Measurements from ENCODE around the gene C1orf21.

The C1orf21 gene

DNA sequence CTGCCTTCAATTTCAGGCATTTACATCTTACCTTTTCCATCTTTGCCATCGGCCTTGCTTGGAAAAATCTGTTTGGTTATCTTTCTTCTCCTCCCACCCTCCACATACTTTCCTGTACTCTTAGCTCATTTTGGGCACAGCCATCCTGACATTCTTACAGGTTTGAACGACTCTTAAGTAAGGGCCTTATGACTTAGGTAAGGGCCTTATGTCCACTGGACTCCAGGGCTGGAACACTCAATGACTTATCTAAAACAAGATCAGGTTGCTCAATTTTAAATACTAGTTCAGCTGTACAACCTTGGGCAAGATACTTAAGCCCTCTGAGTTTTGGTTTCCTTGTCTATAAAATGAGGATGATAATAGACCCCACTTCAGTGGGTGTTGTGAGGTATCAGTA is 40.9 kb downstream of the C1orf21 start:
- Mint-ChIP-seq H3K36me3 (ENCODE audit: low read depth) (no peaks in the 10 kb centered on the region), H3K27ac (no peak overlapping the region), H3K27me3 (ENCODE audit: low read depth) (no peaks in the 10 kb centered on the region), H3K9me3 (no peaks in the 10 kb centered on the region), H3K4me3 (no peak overlapping the region), H3K4me1 (ENCODE audit: low read depth) (no peaks in the 10 kb centered on the region)
- DNase-seq (ENCODE audit: low spot score), result no peak

DNA sequence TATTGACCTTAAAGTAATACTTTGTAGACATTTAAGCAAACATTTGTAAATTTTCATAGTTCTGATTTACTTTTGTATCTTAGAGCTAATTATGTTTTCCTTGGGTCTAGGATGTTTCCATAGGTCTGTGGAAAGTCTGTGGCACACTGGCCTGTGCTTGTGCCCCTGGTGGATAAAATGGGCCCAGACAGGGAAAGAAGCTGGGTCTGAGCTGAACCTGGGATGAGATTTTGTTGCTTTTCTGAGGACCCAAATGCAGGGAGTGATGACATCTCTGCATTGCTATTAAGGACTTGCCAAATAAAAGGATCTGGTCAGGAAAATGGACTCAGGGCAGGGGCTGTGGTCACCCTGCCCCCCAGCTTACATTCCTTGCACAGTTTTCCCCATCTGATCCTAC is 41.8 kb downstream of the C1orf21 start:
- no peak overlapping the region for H3K27ac Mint-ChIP-seq
- H3K4me3 Mint-ChIP-seq, result no peak overlapping the region
- H3K4me1 Mint-ChIP-seq (ENCODE audit: low read depth), result no peaks in the 10 kb centered on the region
- H3K9me3 Mint-ChIP-seq, result no peaks in the 10 kb centered on the region
- H3K27me3 Mint-ChIP-seq (ENCODE audit: low read depth), result no peaks in the 10 kb centered on the region
- H3K36me3 Mint-ChIP-seq (ENCODE audit: low read depth), result no peaks in the 10 kb centered on the region
- DNase-seq (ENCODE audit: low spot score), result no peak

DNA sequence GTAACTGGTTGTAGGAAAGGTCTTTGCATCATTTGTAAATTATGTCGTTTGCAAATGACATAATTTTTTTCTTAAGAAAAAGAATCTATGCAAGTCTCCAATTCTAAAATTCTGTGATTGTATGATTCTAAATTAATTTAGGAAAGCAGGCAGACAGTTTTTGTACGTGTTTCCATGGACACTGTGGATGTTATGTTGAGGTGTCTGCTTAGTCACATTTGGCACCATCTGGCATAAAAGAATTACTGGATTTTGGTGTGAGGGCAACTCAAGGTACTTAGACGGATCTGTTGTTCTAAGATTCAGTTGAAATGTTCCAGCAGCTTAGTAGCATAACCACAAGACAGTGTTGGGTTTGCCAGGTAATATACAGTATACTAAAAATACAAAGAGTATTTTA is 42.5 kb downstream of the C1orf21 start:
- H3K27me3 Mint-ChIP-seq (ENCODE audit: low read depth), result no peaks in the 10 kb centered on the region
- H3K27ac Mint-ChIP-seq, result no peak overlapping the region
- no peaks in the 10 kb centered on the region for H3K4me1 Mint-ChIP-seq (ENCODE audit: low read depth)
- H3K9me3 Mint-ChIP-seq, result no peaks in the 10 kb centered on the region
- no peak for DNase-seq (ENCODE audit: low spot score)
- H3K36me3 Mint-ChIP-seq (ENCODE audit: low read depth), result no peaks in the 10 kb centered on the region
- no peak overlapping the region for H3K4me3 Mint-ChIP-seq

DNA sequence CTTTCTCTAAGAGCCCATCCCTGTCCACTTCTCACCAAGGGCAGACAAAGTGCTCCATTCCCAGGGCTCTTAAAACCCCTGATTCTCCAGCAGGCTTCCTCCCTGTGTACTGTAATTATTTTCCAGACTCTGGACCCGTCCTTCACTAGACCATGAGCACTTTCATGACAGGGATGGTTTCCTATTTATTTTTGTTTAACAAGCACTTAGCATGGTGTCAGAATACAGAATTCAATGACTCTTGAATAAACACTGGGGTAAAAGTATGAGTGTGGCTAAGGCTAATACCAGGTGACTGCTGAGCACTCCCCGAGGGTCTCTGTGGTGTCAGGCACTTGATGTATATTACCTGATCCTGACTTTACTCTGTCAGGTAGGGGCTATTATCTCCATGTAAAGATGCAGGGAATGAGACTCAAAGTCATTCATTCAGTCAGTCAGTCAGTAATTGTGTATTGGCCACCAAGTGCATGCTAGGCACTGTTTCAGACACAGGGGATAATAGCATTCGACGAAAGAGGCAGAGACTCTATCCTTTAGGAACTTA is 47.2 kb downstream of the C1orf21 start:
- no peaks in the 10 kb centered on the region for H3K9me3 Mint-ChIP-seq
- DNase-seq (ENCODE audit: low spot score), result no peak

DNA sequence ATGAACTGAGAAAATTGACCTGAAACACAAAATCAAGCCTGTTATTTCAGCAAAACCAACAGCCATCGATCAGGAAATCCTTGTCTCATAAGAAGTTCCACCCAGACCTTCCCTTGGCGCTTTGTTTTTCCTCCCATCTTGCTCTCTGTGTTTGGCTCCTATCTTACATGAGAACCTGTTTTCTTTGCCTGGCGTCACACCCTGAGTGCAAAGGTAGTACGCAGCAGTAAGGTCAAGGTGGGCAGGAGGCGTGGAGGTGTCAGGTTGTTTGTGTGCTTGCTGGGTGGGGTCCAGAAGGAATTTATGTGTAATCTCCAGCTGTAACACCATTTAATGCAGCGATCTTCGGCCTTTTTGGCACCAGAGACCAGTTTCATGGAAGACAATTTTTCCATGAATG is 50.5 kb downstream of the C1orf21 start:
- H3K27ac Mint-ChIP-seq, result no peak overlapping the region
- DNase-seq (ENCODE audit: low spot score), result no peak
- no peaks in the 10 kb centered on the region for H3K36me3 Mint-ChIP-seq (ENCODE audit: low read depth)
- H3K27me3 Mint-ChIP-seq (ENCODE audit: low read depth), result no peaks in the 10 kb centered on the region
- no peak overlapping the region for H3K4me3 Mint-ChIP-seq
- H3K4me1 Mint-ChIP-seq (ENCODE audit: low read depth), result no peaks in the 10 kb centered on the region
- no peaks in the 10 kb centered on the region for H3K9me3 Mint-ChIP-seq

More for the DNA sequence above, 47.2 kb downstream of the C1orf21 start:
- Mint-ChIP-seq H3K4me3 (no peak overlapping the region), H3K27me3 (ENCODE audit: low read depth) (no peaks in the 10 kb centered on the region), H3K36me3 (ENCODE audit: low read depth) (no peaks in the 10 kb centered on the region), H3K27ac (no peak overlapping the region), H3K4me1 (ENCODE audit: low read depth) (no peaks in the 10 kb centered on the region)

DNA sequence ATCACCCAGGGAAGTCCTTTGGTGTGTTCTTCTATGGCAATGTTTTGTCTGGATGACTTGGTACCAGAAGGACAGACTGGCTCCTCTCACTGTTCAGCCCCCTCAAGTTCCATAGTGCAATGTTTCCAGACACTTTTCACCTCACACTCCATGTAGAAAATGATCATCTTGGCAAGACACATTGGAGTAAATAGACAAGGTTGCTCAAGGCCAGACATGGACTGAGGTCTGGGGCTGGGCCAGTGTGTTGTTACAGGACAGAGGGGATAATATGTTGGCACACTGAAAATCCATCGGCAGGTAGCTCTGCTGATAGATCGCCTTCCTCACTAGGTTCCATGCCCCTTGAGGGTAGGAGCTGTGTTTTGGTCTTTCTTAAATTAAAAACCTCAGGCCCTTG is 51.5 kb downstream of the C1orf21 start:
- no peaks in the 10 kb centered on the region for H3K4me1 Mint-ChIP-seq (ENCODE audit: low read depth)
- no peaks in the 10 kb centered on the region for H3K36me3 Mint-ChIP-seq (ENCODE audit: low read depth)
- no peaks in the 10 kb centered on the region for H3K27me3 Mint-ChIP-seq (ENCODE audit: low read depth)
- H3K27ac Mint-ChIP-seq, result no peak overlapping the region
- no peak for DNase-seq (ENCODE audit: low spot score)
- H3K9me3 Mint-ChIP-seq, result no peaks in the 10 kb centered on the region
- H3K4me3 Mint-ChIP-seq, result no peak overlapping the region

DNA sequence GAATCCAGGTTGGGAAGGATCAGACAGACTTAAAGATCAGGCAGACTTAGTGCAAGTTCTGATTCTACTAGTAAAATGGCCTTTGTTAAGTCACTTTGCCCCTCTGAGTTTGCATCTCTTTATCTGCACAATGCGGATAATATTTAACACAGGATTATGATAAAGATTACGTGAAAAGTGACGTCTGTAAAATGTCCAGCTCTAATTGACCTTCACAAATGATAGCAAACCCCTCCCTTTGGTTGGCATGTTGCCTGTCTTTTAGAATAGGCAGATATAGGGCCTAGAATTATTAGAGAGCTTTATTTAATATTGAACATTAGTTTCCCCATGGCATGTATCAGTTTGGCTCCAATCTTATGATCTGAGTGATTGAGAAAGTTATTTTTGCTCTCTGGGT is 55.4 kb downstream of the C1orf21 start:
- Mint-ChIP-seq H3K36me3 (ENCODE audit: low read depth) (no peaks in the 10 kb centered on the region), H3K4me1 (ENCODE audit: low read depth) (no peaks in the 10 kb centered on the region), H3K9me3 (no peaks in the 10 kb centered on the region), H3K4me3 (no peak overlapping the region), H3K27me3 (ENCODE audit: low read depth) (no peaks in the 10 kb centered on the region), H3K27ac (no peak overlapping the region)
- DNase-seq (ENCODE audit: low spot score), result no peak

DNA sequence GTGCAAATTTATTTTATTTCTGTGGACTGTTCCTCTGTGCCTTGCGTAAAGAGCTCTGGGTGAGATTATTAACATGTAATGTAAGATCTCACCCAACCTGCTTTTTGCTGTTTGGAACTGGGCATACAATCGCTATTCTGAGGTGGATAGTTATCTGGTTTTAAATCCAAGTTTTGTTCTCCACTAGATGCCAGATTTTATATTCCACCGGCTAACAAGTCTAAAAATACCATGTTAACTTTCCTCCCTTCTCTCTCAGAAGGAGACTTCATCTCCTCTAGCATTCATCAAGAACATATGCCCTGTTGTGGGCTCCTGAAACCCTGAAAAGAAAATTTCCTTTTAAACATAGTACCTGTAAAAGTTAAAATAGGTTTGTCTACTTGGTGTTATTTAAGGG is 56.4 kb downstream of the C1orf21 start:
- Mint-ChIP-seq H3K4me1 (ENCODE audit: low read depth) (no peaks in the 10 kb centered on the region), H3K27me3 (ENCODE audit: low read depth) (no peaks in the 10 kb centered on the region), H3K27ac (no peak overlapping the region), H3K36me3 (ENCODE audit: low read depth) (no peaks in the 10 kb centered on the region), H3K9me3 (no peaks in the 10 kb centered on the region), H3K4me3 (no peak overlapping the region)
- DNase-seq (ENCODE audit: low spot score), result no peak

DNA sequence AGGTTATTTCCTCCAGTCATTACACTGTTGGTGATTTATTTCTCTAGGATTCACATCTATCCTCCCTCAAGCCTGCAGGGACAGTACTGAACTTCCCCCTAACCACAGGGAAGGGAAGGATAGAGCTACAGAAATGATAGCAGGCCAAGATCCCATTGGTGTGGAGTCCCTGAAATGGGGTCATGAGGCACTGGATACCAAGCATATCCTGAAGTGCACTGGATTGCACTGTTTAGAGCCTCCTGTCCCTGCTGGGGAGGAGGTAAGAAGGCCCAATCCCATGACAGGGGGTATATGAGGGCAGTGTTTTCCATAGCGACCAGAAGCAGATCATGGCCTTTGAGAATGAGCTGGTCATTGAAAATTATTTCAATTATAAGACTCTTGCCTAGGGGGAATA is 56.8 kb downstream of the C1orf21 start:
- Mint-ChIP-seq H3K27ac (no peak overlapping the region), H3K4me3 (no peak overlapping the region)

DNA sequence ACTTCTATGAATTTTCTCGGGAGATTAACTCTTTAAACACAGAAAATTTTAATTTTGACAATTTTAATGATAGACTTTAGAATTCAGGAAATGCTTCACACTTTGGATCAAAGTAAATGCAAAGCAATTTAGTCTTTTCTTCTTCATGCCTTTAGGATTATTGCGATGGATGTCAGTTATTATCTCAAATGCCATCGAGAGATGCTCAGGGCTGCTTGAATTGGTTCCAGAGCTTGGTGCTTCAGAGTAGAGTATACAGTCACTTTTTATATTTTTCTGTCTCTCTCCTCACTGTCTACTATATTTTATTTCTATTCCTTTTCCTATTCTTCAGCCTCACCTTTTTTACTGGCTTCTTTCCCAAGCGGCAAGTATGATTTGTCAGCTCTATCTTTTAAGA is 59.2 kb downstream of the C1orf21 start:
- Mint-ChIP-seq H3K9me3 (no peaks in the 10 kb centered on the region), H3K4me3 (no peak overlapping the region), H3K27me3 (ENCODE audit: low read depth) (no peaks in the 10 kb centered on the region), H3K4me1 (ENCODE audit: low read depth) (no peaks in the 10 kb centered on the region), H3K36me3 (ENCODE audit: low read depth) (no peaks in the 10 kb centered on the region), H3K27ac (no peak overlapping the region)
- no peak for DNase-seq (ENCODE audit: low spot score)

More for the DNA sequence above, 56.8 kb downstream of the C1orf21 start:
- no peaks in the 10 kb centered on the region for H3K36me3 Mint-ChIP-seq (ENCODE audit: low read depth)
- no peak for DNase-seq (ENCODE audit: low spot score)
- no peaks in the 10 kb centered on the region for H3K27me3 Mint-ChIP-seq (ENCODE audit: low read depth)
- H3K9me3 Mint-ChIP-seq, result no peaks in the 10 kb centered on the region
- no peaks in the 10 kb centered on the region for H3K4me1 Mint-ChIP-seq (ENCODE audit: low read depth)

DNA sequence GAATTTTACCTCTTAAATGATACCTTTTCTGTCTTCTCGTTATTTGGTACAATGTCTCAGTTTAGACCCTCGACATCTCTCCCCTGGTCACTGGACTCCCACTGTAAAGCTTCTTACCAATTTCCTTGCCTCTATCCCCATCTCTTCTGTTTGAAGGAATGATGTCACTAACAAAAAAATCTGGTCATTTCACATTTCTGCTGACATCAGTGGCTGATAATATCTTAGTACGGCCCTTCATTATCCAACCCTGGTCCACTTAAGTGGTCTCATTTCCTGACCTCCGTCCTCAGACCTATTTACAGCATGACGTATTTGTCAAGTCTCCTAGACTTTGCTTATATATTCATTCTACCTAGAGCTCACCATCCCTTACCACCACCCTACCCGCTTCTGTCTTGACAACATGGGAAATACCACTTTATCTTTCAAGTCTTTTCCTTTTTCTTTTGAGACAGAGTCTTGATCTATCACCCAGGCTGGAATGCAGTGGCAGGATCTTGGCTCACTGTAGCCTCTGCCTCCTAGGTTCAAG is 60.9 kb downstream of the C1orf21 start:
- Mint-ChIP-seq H3K36me3 (ENCODE audit: low read depth) (no peaks in the 10 kb centered on the region), H3K4me1 (ENCODE audit: low read depth) (no peaks in the 10 kb centered on the region), H3K4me3 (no peak overlapping the region), H3K9me3 (no peaks in the 10 kb centered on the region), H3K27ac (no peak overlapping the region), H3K27me3 (ENCODE audit: low read depth) (no peaks in the 10 kb centered on the region)
- no peak for DNase-seq (ENCODE audit: low spot score)

DNA sequence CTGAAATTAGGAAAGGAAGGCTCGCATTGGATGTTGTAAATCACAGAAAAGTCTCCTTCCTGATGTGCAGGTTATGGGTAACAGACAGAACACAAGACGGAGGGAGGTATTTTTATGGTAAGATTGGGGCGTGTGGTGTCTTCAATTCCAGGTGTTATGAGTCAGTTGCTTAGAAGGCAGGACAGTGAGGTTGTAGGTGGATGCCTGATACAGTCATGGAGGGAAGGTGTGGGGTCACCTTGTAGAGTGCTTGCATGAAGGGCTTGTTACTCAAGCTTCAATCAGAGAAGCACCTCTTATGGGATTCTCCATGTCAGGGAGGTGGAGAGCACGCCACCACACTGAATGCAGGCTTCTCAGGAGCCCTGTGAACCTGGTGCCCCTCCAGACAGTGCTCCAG is 63.1 kb downstream of the C1orf21 start:
- no peak for DNase-seq (ENCODE audit: low spot score)
- H3K27me3 Mint-ChIP-seq (ENCODE audit: low read depth), result peaks cover 3% of the 10 kb centered on the region
- H3K4me1 Mint-ChIP-seq (ENCODE audit: low read depth), result no peaks in the 10 kb centered on the region
- no peak overlapping the region for H3K27ac Mint-ChIP-seq
- H3K36me3 Mint-ChIP-seq (ENCODE audit: low read depth), result no peaks in the 10 kb centered on the region
- H3K9me3 Mint-ChIP-seq, result no peaks in the 10 kb centered on the region
- H3K4me3 Mint-ChIP-seq, result no peak overlapping the region

DNA sequence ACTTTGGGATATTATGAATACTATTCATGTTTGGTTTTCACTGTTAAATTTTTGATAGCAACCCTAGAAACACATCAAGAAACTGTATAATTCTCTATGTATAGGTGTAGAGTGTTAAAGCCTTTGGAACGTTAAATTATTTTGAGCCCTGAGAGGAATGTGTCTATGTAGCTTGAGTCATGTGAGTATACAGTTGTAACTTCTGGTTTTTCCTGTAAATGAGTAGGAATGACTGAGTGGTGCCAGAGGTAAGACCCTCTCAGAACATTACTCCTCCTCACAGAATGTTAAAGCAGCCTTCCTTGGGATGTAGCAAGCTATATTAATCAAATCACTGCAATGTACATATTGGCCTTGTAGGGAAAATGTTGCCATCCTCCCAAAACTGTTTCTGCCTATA is 69.0 kb downstream of the C1orf21 start:
- DNase-seq (ENCODE audit: low spot score), result no peak
- Mint-ChIP-seq H3K4me3 (no peak overlapping the region), H3K36me3 (ENCODE audit: low read depth) (no peaks in the 10 kb centered on the region), H3K4me1 (ENCODE audit: low read depth) (no peaks in the 10 kb centered on the region), H3K27me3 (ENCODE audit: low read depth) (peaks cover 3% of the 10 kb centered on the region), H3K27ac (no peak overlapping the region), H3K9me3 (no peaks in the 10 kb centered on the region)

DNA sequence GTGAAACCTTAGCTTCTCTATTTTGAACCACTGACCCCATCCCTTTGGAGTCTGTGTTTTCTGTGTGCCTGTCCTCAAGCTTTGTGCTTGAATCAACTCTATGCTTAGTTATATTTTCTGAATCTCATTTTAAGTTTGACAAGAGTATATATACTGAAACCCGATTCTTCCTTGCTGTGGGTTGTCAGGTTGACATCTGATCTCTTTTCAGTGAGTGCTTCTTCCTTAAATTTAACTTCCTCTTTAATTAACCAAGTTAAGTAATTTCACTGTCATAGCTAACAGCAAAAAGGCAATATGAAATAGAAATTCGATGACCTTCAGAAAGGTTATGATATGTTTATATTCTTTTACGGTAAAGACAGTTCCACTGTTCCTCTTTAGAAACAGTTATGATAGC is 69.4 kb downstream of the C1orf21 start:
- no peaks in the 10 kb centered on the region for H3K9me3 Mint-ChIP-seq
- H3K27ac Mint-ChIP-seq, result no peak overlapping the region
- H3K27me3 Mint-ChIP-seq (ENCODE audit: low read depth), result peaks cover 3% of the 10 kb centered on the region
- no peak overlapping the region for H3K4me3 Mint-ChIP-seq
- H3K36me3 Mint-ChIP-seq (ENCODE audit: low read depth), result no peaks in the 10 kb centered on the region
- H3K4me1 Mint-ChIP-seq (ENCODE audit: low read depth), result no peaks in the 10 kb centered on the region
- DNase-seq (ENCODE audit: low spot score), result no peak

DNA sequence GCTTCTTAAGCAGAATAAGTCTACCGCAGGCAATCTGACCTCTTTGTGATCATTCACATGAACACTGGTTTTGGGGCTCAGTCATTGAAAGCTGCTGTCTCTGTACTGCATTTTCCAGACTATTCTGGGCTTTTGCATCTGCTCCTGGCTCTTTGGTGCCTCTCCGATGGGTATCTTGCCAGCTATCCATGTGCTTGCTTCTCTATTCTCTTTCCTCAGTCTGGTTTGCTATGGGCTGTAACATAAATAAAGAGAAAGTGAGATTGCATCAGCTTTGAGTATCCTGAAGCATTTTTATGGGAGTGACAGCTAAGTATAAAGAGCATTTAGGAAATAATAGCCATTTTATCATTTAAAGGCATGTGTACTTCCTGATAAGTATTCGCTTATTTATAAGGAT is 70.7 kb downstream of the C1orf21 start:
- Mint-ChIP-seq H3K4me1 (ENCODE audit: low read depth) (no peaks in the 10 kb centered on the region), H3K27me3 (ENCODE audit: low read depth) (peaks cover 3% of the 10 kb centered on the region), H3K9me3 (no peaks in the 10 kb centered on the region), H3K36me3 (ENCODE audit: low read depth) (no peaks in the 10 kb centered on the region), H3K4me3 (no peak overlapping the region), H3K27ac (no peak overlapping the region)
- no peak for DNase-seq (ENCODE audit: low spot score)

Data from T-helper 2 cell treated with Interferon-gamma antibody and Interleukin-4, amounts not matched to agents 5 μg/mL and 100 μg/mL, for 36 hours (primary cell).